ENCODE data around the gene SLC12A2. TPM values are rescaled to one million over a fixed set of nuclear protein-coding genes. Genes with fewer than 3 reads are reported as not detected.

SLC12A2 gene
- total RNA-seq, 1 experiment from 2014 or later: 41.2 TPM

GRCh38 chr5:128237000-128237399, 153.4 kb downstream of the SLC12A2 start:
- DNase-seq (ENCODE audit: low read depth, low spot score): no peak

More at GRCh38 chr5:128237000-128237399, 153.4 kb downstream of the SLC12A2 start:
- BruUV-seq (replicated peaks): no TSS peak
- Histone ChIP-seq H3K4me1 (ENCODE audit: control insufficient read depth in 1 of 2, insufficient read depth in 2 of 2, low read length in 2 of 2) (no peaks in the 10 kb centered on the region), H3K9me3 (ENCODE audit: control insufficient read depth in 1 of 2, insufficient read depth in 1 of 2, low read depth in 1 of 2, low read length in 2 of 2) (no peaks in the 10 kb centered on the region), H3K4me2 (ENCODE audit: low read length) (no peak overlapping the region), H3K27me3 (ENCODE audit: insufficient read depth, low read length) (no peaks in the 10 kb centered on the region), H4K20me1 (ENCODE audit: insufficient read depth) (no peaks in the 10 kb centered on the region), H2AFZ (ENCODE audit: low read depth, low read length, poor library complexity, severe bottlenecking) (no peak overlapping the region), H3K36me3 (ENCODE audit: control insufficient read depth in 1 of 2, insufficient read depth in 2 of 2, low read length in 2 of 2) (no peaks in the 10 kb centered on the region), H3K9ac (ENCODE audit: low read length) (no peak overlapping the region), H3K79me2 (ENCODE audit: insufficient read depth, low read length) (no peaks in the 10 kb centered on the region), H3K9me2 (ENCODE audit: insufficient read depth) (no peaks in the 10 kb centered on the region), H3K4me3 (replicated peaks in 1 of 2; ENCODE audit: low read depth in 1 of 2, low read length in 2 of 2) (no peak overlapping the region), H3K27ac (ENCODE audit: low read depth, low read length) (no peak overlapping the region)
- TF ChIP-seq JUND (IDR thresholded peaks at IDR 0.05) (no peak), RAD21 (IDR thresholded peaks at IDR 0.05; ENCODE audit: low read depth) (no peak), MAX (IDR thresholded peaks at IDR 0.05) (no peak), POLR2A (IDR thresholded peaks at IDR 0.05; ENCODE audit: borderline replicate concordance, extremely low read depth, insufficient read depth, insufficient read length) (no peak), ZNF274 (IDR thresholded peaks at IDR 0.05; ENCODE audit: low read depth, low read length) (no peak), YY1 (IDR thresholded peaks at IDR 0.05; ENCODE audit: extremely low read depth, insufficient replicate concordance, low read depth, low read length) (no peak), REST (IDR thresholded peaks at IDR 0.05; ENCODE audit: low read depth) (no peak)
- CTCF ChIA-PET: no interaction called here
- RAD21 ChIA-PET (ENCODE audit: low non-redundant PET in 1 of 2, low total read pairs in 2 of 2, uncharacterized antibody in 2 of 2, unreplicated experiment in 2 of 2): no interaction called here
- POLR2A ChIA-PET: no interaction called here
- intact Hi-C loops (cut with micrococcal nuclease): no loop called here
- no peak for ATAC-seq

Data from HCT116 (cell line).